Hindlimb muscle (tissue), 1 donor: ENCODE data around the gene B4GALT7. TPM values are rescaled to one million over a fixed set of nuclear protein-coding genes. Genes with fewer than 3 reads are reported as not detected.
"Not testable (repeated sequence)": the region's sequence is repeated elsewhere in the genome, so short reads cannot be mapped to it uniquely, and the experiment has no call there.

Source experiments
- DNase-seq: peaks from one replicate; pipeline ENCODE4 v3.0.0-alpha.2; 2013
- polyA plus RNA-seq: library from polyadenylated mRNA; unstranded; fragments of 120-200 nt; gene quantifications from one replicate; pipeline ENCODE4 v1.2.1, GENCODE V29; 2013; ENCODE audit not compliant: insufficient read length

B4GALT7 gene
- polyA plus RNA-seq: 20.7 TPM

DNA sequence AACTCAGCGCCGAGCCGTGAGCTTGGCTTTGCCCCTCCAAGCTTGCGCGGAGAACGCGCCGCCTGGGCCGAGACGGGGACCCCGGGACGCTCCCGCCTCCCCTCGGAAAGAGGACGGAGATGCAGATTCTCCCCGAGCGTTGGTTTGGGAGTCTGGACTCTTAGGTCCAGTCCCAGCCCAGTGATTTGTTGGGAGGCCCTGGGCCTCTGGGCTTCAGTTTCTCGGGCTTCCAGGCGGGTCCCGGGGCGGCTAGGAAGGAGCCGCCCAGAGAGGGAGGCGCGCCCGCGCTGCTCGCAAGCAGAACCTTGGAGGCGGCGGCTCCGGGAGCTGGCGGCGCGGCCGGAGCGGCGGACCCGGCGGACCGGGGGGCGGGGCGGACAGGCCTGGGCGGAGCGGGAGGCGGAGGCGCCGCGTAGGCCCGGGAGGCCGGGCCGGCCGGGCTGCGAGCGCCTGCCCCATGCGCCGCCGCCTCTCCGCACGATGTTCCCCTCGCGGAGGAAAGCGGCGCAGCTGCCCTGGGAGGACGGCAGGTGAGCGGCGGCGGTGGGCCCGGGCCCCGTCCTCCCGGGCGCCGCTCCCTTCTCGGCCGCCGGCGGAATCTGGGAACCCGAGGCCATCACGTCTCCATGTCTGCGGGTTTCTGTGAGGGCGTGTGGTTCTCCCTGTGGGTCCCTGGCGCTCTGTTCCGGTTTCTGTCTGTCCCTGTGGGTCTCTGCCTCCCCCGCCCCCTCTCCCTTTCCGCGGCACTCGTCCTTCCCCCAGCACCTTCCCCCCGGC, at the start of gene B4GALT7:
TSS of gene B4GALT7 (plus strand) at position 402 of the 777 bp plus-strand sequence. CDS start at position 481, 79 bp downstream.
- peak; percentile 88 for DNase-seq

DNA sequence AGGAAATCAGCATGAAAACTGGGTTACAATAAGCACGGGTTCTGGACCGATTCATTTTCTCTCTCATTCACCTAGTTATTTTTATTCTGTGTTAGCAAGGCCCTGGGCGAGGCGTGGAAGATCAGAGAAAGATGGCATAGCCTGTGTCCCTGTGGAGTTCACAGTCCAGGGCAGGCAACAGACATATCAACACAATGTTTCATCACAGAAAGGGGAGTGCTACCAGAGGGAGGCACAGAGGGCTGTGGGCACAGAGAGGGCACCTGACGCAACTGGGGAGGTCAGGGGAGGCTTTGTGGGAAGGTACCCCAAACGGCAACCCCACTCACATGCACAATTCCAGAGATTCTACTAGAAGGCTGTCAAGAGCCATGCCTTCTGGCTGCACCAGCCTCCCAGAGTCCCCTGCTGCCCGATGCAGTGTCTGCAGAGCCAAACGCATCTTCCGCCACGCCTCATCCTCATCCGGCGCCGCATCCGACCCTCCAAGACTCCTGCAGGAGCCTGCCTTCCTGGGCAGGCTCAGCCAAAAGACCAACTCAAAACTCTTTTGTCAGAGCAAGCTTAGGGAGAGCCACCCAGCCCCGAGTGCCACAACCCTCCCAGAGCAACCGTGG, 47.0 kb upstream of the B4GALT7 start:
- no peak for DNase-seq

DNA sequence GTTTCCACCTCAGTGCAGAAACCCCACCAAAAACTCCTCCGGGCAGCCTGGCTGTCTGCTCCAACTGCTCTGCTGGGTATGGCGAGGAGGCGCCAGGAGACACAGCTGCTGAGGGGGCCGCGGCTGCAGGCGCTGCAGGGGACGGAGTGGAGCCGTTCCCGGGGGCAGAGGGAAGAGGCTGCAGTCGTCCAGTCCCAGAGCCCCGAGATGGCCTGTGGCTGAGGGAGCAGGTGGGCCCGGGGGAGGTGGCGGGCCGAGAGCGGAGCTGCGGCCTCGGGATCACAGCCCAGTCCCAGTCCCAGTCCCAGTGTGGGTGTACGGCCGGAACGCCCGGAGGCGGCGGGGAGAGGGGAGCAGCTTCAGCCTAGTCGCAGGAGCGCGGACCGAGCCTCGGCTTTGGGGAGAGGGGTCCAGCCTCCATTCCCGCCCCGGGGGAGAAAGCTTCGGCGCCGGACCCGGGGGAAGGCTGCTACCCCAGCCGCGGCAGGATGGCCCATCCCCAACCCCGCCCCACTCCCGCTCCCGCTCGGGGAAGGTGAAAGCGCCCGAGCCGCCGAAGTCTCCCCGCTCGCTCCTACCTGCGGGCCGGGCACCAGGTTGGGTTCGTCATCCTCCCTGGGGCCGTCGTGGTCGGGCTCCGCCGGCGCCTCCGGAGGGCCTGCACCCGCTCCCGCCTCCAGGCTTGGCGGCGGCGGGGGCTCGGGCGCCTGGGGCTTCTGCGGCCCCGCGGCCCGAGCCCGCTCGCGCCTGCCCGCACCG, 46.1 kb upstream of the B4GALT7 start:
- no peak for DNase-seq

DNA sequence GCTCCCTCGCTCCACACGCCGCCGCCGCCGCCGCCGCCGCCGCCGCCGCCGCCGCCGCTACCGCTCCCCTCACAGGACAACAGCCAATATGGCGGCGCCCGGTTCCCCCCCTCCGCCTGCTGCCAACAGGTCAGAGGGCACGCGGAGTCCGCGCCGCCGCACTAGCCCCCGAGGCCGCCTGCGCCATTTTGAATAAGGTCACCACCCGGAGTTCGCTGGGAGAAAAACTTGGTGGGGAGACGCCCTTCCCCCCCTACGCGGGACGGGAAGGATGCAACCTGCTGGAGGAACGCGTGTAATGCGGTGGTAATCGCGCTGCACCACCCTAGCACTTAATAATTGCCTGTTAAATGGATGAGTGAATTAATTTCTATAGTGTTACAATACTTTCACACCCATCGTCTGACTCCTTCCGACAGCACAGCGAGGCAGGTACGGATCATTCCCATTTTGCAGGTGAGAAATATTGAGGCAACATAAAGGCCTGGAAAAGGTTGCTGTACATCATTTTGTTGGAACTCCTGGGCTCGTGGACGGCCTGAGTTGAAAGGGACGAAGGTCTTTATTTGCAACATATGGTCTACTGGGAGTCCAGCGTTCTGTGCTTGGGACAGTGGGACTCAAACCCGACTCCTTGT, 45.3 kb upstream of the B4GALT7 start, which contains the start of gene FAM193B:
TSS of gene FAM193B (minus strand) at position 90 of the 638 bp plus-strand sequence. CDS start 105 bp downstream, outside the sequence.
- peak; percentile 89 for DNase-seq

DNA sequence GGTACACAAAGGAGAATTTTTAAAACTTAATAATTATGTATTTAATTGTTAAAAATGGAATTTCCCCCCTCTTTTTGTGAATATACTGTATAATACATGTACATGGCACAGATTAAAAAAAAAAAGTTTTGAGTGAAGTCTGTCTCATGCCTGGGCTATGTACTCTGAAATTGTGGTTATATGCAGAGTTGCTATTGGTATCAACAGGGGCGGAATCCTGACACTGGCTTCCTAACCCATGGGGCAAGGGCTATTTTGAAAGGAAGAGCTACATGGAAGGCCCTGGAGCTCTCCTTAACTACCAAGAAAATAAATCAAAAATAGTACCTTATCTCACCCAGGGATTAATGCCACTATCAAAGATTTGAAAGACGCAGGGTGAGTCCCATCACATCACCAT, 44.7 kb upstream of the B4GALT7 start:
- no peak for DNase-seq

- DNase-seq: no peak
Measured at GRCh38 chr5:177555665-177556064, 44.3 kb upstream of the B4GALT7 start.

DNA sequence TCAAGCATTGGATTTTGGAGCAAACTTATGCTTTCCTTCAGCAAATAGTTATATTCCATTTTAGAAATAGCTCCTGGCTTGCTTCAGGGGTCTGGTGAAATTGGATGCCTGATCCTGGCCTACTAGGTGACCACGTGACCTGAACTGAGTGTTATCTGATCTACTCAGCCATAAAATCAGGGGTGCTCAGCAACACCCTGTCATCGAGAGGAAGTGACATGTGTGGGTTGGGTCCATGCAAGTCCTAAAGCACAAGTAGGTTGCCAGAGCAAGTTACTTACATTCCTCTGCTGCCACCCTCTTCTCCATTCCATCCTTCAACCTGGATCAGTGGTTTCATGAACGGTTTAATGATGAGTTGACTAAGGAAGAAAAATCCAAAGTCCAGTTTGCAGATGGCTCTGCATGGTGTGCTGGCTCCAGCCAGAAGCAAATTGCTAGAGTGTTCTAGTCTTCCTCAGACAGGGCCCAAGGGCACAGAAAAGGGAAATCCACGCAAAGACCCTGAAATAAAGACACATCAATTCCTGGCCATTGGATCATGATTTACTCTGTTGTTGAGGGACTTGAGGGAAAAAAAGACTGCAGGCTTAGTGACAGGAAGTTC, 42.8 kb upstream of the B4GALT7 start:
- DNase-seq: no peak

GRCh38 chr5:177557796-177558195, 42.1 kb upstream of the B4GALT7 start:
- no peak for DNase-seq

GRCh38 chr5:177559446-177559941, 40.4 kb upstream of the B4GALT7 start:
- not testable (repeated sequence) for DNase-seq

- DNase-seq: no peak
Measured at GRCh38 chr5:177565046-177565445, 34.9 kb upstream of the B4GALT7 start.

GRCh38 chr5:177568326-177568725, 31.6 kb upstream of the B4GALT7 start:
- no peak for DNase-seq

- no peak for DNase-seq
Measured at GRCh38 chr5:177569894-177570293, 30.0 kb upstream of the B4GALT7 start.

DNA sequence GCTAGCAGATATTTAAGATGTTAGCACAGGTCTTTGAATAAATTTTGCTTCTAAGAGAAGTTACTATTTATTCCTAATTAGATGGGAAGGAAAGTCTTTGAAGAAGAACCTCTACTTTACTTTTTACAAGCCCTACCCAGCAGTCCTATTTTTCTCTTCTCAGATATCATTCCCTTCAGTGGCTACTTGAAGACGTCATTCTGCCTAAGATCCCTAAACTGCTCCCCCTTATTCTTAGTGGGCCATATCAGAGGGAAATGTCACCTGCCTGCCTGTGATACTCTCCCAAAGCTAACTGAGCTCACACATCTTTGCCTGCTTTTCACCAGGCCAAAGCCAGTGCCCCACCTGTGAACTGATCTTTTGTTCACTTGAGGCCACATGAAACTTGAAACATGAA, 24.4 kb upstream of the B4GALT7 start:
- DNase-seq: no peak

- no peak for DNase-seq
Measured at GRCh38 chr5:177576169-177576568, 23.8 kb upstream of the B4GALT7 start.

- DNase-seq: no peak
Measured at GRCh38 chr5:177578316-177578715, 21.6 kb upstream of the B4GALT7 start.

DNA sequence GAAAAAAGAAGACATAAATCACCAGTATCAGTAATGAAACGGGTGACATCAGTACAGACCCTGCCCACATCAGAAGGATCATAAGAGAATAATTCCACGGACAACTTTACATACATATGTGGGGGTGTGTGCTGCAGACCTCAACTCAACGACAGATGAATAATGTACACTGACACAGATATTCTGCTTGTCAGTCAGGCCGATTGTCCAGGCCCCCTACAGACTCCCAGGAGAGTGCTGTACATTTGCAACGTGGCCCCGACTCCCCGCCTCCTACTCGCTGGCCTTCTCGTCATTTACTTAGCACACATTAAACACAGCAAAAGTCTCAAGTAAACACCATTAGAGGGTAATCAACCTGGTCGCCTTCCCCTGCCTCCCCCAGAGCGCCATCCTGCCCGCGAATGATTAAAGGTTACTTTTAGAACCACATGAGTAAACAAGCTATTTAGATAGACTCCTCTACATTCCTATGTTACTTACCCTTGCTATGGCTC, 11.5 kb upstream of the B4GALT7 start:
- no peak for DNase-seq

DNA sequence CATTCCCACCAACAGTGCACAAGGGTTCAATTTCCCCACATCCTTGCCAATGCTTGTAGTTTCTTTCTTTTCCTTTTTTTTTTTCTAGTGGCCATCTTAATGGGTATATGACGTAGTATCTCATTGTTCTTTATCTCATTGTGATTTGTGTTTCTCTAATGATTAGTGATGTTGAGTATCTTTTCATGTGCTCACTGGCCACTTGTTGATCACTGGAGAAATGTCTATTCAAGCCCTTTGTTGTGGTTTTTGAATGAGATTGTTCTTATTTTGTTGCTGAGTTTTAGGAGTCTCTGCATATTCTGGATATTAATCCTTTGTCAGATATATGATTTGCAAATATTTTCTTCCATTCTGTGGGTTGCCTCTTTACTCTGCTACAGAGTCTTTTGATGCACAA, 9.5 kb upstream of the B4GALT7 start:
- no peak for DNase-seq

- DNase-seq: no peak
Measured at GRCh38 chr5:177591690-177592009, 8.3 kb upstream of the B4GALT7 start.

DNA sequence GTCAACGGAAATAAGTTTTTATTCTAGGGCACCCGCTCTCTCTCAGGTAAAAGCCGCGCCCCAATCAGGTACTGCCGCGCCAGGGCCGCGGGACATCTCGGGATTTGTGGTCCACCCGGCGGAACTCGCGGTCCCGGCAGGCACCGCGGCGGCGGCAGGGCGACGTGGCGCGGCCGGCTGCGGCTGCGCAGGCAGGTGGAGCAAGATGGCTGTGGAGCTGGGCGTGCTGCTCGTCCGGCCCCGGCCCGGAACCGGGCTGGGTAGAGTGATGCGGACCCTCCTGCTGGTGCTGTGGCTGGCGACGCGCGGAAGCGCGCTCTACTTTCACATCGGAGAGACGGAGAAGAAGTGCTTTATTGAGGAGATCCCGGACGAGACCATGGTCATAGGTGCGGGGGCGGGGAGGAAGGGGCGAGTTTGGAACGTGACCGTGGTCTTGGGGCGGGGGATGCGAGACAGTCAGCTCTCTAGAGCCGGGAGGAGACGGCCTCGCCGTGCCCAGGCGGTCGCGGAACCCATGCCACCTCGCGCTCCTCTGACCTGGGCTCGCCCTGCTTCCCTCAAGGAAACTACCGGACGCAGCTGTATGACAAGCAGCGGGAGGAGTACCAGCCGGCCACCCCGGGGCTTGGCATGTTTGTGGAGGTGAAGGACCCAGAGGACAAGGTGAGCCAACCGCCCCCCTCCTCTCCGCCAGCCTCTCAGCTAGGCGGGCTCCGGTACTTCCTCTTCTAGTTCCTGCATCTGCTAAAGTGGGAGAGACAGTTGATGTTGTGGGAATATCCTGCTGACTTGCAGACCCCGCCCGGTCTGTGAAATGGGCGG, 7.7 kb upstream of the B4GALT7 start, which contains the start of gene TMED9:
TSS of gene TMED9 (plus strand) at position 194 of the 825 bp plus-strand sequence. CDS start at position 206, 12 bp downstream.
- peak; percentile 91 for DNase-seq

DNA sequence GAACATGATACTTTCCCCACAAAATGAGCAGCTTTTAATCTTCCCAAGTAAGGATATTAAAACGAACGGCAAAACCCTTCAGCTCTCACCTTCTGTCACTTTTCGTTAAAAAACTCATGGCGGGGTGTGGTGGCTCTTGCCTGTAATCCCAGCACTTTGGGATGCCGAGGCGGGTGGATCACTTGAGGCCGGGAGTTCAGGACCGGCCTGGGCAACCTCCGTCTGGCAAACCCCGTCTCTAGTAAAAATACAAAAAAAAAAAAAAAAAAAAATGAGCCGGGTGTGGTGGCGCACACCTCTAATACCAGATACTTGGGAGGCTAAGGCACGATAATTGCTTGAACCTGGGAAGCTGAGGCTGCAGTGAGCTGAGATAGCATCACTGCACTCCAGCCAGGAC, 7.0 kb upstream of the B4GALT7 start:
- DNase-seq: no peak

- no peak for DNase-seq
Measured at GRCh38 chr5:177593511-177593910, 6.4 kb upstream of the B4GALT7 start.
